ENCODE data around the gene EIF3F.

EIF3F gene

DNA sequence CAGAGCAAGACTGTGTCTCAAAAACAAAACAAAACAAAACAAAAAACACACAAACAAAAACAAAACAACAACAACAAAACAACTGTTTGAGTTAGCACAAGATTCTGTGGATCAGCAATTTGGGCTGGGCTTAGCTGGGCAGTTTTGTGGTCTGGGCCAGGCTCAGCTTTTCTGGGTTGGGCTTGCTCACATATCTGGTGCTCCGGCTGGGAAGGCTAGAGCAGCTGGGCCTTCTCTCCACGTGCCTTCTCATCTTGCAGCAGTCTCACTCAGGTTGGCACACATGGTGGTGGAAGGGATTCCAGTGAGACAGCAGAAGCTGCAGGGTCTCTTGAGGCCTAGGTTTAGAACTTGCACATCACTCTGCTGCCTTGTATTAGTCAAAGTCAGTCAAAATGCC lies 35.7 kb downstream of the EIF3F start:
- no peak for DNase-seq (ENCODE audit: low read depth in 2 of 2)

- DNase-seq (ENCODE audit: low read depth in 2 of 2): no peak
Measured at GRCh38 chr11:8023831-8024555, 36.9 kb downstream of the EIF3F start.

DNA sequence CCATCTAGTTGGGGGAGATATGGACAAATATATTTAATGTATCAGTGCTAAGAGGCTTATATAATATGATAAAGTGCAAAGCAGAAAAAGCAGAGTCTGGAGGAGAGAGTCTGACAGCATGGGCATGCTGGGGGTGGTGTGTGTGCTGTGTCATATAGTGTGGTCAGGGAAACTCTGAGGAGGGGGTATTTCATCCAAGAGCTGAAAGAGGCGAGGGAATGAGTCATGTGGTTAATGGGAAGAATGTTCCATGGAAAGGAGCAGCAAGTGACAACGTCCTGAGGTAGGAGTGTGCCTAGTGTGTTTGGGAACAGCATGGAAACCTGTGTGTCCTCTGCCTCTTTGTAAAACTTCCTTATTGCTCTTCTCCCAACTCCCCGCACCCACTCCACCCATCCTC lies 38.0 kb downstream of the EIF3F start:
- no peak for DNase-seq (ENCODE audit: low read depth in 2 of 2)

GRCh38 chr11:8025816-8026215 lies 38.7 kb downstream of the EIF3F start:
- peak in 1 of 2 experiments; percentile 57 for DNase-seq (ENCODE audit: low read depth in 2 of 2)

- DNase-seq (ENCODE audit: low read depth in 2 of 2): no peak
Measured at GRCh38 chr11:8026982-8027381, 39.8 kb downstream of the EIF3F start.

DNA sequence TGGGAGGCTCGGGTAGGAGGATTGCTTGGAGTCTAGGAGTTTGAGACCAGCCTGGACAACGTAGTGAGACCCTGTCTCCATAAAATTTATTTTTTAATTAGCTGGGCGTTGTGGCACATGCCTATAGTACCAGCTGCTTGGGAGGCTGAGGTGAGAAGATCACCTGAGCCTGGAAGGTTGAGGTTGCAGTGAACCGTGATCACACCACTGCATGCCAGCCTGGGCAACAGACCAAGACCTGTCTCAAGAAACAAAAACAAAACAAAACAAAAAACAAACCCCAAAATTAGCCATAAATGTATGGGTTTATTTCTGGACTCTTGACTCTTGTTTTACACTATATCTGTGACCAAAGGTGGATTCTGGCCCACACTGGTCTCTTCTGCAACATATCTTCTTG lies 41.6 kb downstream of the EIF3F start:
- no peak for DNase-seq (ENCODE audit: low read depth in 2 of 2)

DNA sequence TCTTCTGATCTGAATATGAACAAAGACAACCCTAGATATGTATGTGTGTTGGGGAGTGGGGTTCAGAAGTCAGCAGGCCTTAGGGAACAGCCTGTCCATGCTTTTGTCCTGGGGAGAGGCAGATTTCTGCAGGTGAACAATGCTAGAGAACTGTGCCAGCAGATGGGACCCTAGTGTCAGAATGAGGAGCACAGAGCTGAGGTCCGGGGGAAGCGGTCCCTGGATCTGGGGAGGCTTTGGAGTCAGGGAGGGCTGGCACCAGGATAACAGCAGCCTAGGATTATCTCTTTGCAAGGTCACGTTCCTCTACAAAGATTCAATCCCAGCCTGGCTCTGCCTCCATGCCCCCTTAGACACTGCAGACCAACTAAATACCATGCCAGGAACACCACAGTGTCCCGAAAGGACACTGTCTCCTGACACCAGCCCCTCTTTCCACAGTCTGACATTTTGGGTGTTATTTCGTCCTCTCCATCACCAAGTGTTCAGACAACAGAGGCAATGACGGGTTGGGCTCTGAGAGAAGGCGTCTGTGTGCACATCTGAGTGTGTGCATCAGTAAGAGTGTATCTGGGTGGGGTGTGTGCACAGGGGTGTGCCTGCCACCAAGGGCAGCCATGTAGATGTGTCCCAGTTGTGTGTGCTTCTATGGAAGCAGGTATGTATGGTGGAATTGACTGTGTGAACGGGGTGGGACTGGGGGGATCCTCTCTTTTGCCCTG lies 43.5 kb downstream of the EIF3F start:
- no peak for DNase-seq (ENCODE audit: low read depth in 2 of 2)

GRCh38 chr11:8031248-8032115 lies 44.3 kb downstream of the EIF3F start:
- no peak for DNase-seq (ENCODE audit: low read depth in 2 of 2)

DNA sequence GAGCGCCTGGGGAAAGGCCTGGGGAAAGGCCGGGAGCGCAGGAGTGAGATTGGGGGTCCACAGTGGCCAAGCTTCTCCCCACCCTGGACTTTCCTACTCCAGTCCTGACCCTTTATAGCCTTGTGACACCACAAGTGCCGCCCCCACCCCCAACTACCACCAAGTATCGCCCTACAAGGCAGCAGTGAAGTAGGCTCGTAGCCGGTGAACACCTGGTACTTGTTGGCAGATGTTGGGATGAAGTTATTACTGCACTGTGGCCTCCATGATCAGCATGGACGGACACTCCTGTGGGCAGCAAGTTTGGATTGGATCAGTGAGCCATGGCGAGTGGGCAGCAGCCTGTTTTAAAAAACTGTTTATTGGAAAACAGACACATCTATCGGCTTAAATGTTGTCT lies 45.0 kb downstream of the EIF3F start:
- no peak for DNase-seq (ENCODE audit: low read depth in 2 of 2)

DNA sequence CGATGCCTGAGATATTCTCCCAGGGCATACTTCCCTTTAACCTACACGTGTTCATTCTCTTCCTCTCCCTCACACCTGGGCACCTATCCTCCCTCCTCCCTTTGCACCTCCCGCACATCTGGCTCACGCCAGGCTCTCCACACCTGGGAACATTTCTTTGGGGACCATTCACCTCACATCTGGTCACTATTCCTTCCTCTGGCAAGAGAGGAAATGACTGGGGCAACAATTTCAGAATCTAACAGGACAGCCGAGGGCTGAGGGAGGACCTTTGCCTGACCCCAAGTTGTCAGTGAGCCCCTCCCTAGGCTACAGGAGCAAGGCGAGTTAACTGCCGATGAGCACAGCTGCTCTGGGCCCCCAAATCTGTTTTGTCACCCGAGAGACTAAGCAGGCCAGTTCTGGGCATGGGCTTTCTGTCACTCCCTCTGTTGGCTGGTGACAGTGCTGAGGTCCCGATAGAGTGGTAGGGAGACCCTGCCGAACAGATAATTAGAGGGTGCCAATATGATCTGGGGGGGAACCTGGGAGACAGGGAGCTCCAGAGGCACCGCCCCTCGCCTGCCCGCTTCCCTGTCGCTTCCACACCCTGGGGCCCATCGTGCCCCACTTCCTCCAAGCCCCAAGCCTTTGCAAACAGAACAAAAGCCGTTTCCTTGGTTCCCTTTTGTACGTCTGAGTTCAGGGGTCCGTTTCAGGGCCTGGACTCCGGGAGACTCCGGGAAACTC lies 45.6 kb downstream of the EIF3F start:
- no peak for DNase-seq (ENCODE audit: low read depth in 2 of 2)

DNA sequence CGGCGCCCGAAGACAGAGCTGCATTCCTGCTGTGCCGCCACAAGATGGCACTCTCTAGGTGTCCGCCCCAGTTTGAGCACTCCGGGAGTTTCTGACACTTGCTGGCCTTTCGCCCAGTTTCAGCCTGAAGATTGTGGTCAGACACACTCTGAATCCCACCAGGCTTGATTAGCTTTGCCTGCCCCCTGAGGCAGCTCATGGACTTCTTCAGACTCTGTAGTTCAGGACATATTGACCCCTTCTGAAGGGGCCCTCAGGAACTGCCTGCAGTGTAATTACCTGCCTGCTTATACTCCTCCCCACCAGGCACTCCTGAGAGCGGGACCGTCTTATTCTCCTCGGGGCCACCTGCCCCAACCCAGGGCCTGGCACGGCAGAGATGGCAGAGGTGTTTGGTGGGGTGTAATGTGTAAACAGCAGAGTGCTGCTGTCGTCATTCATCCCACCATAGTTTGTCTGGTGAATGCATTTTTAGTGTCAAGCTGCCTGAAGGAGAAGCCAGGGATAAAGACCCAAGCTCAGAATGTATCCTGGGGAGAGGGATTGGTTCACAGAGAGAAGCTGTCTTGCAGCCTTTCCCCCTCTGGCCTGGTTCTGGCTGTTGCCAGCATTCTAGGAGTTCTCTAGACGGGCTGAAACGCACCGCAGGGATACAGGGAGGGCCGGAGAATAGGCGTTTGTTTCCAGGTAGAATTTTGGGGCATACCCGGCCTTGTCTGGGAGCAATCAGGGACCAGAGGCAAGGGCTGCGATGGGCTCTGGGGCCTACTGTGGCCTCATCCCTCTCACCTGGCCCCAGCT lies 46.4 kb downstream of the EIF3F start:
- peak; percentile 71 for DNase-seq (ENCODE audit: low read depth in 2 of 2)

DNA sequence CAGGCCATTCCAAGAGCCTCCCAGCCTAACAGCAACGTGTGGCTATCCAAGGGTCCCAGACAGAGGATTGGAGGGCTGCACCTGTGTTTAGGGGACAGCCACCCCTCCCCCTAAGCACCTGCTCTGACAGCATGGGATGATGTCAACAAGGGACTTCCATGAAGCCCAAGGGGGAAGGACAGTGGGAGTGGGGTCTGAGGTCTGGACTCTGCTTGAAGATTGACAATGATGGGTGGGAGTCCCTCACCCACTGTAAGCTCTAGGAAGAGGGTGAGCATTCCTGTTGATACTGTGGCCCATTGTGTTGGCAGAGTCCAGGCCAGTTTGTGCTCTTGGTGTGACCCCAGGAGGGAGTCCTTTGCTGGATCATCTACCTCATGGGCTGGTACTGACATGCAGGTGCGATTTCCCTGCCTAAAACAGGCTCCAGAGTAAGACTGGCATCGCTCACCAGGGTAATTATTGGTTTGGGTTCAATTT lies 47.0 kb downstream of the EIF3F start:
- no peak for DNase-seq (ENCODE audit: low read depth in 2 of 2)

GRCh38 chr11:8034604-8035190 lies 47.6 kb downstream of the EIF3F start:
- DNase-seq (ENCODE audit: low read depth in 2 of 2): no peak

GRCh38 chr11:8035200-8035855 lies 48.2 kb downstream of the EIF3F start:
- DNase-seq (ENCODE audit: low read depth in 2 of 2): no peak

DNA sequence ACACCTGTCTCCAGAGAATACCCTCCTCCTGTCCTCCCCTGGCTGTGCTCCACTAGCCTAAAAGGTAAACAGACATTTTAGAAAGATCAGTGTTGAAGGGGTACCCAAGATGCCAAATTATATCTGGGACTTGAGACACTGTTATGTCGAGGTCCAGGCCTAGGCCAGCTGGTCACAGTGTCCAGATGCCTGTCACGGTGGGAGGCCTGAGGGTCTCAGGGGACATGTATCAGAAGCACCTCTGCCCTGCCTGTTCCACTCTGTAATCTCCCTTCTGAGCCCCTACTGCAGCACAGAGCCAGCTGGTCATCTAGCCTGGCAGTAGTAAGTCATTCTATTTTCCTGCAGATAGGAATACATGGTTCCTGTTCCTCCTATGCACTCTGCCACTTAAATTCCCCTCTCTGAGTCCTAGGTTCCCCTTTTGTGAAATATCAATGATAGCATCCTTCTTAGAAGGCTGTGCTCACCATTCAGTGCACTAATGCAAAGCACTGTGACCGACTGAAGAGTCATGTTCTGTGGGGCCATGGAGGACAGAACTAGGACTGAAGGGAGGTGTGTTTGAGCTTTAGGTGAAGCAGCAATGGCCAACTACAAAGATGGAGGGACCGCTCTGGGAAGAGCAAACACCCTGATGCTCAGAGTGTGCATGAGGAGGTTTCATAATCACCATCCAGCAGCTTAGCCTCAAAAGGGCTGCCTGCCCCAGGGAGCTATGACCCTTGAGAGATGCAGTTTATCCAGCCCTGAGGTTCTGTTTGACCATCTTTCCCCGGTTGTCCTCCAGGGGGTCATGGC lies 49.1 kb downstream of the EIF3F start:
- DNase-seq (ENCODE audit: low read depth in 2 of 2): no peak

DNA sequence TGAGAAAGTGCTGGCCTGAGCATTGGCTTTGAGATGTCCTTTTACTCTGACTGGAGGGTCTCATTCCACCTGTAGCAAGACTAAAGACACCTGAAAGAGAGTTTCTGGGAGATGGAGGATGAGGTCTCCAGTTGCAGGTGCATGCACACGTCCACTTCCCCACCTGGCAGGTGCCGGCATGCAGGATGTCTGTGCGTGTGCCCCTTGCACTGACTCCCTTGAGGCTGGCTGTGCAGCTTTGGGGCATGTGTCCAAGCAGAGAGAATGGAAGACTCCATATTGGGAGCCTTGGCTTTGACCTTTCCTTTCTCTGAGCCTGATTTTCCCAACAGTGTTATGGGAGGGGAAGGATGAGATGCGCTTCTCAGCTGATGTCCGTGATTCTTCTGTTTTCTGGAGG lies 49.8 kb downstream of the EIF3F start:
- no peak for DNase-seq (ENCODE audit: low read depth in 2 of 2)

- no peak for DNase-seq (ENCODE audit: low read depth in 2 of 2)
Measured at GRCh38 chr11:8038393-8038792, 51.3 kb downstream of the EIF3F start.

DNA sequence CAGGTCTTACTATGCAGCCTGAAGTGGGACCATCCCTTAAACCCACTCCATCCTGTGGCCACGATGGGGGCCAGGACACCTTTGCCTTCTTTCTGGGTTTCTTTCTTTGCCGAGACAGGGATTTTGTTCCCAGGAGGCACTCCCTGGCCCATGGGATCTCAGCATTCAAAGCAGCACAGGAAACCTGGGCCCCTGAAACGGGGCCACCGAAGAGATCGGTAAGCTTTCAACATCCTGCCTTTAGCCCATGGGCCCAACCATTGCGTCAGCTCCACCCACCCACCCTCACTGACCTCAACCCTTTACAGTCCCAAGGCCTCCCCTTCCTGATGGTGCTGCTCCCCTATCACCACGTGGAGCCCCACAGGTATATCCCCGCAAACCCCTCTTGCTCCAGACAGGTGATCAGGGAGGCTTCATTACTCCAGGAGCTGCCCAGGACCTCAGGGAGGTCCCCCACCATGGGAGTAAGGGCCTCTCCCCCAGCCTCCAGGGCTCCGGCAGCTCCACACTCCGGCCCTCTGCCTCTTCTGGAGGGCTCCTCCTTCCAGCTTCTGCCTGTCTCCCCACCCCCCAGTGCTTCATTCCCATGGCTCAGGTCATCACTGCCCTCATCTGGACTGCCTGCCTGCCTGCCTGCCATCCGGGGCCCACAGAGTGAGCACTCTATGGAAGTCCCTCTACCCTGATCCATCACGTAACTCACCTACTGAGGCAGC lies 51.8 kb downstream of the EIF3F start:
- no peak for DNase-seq (ENCODE audit: low read depth in 2 of 2)

Data from fibroblast of skin of left quadriceps (primary cell).